ENCODE data around the gene KCNJ12. TPM values are rescaled to one million over a fixed set of nuclear protein-coding genes. Genes with fewer than 3 reads are reported as not detected.

Gene KCNJ12
- total RNA-seq, 2 donors from 2014 or later: 0.52 to 0.99 TPM

- 65 to 72% methylated on average over 5 of the region's 5 CpGs for WGBS, 2 donors
- Histone ChIP-seq H3K4me3 (no peak overlapping the region), H3K36me3 (replicated peaks in 1 of 2; ENCODE audit: insufficient read depth in 1 of 2, low read depth in 2 of 2) (no peaks in the 10 kb centered on the region), H3K4me1 (no peaks in the 10 kb centered on the region), H3K9me3 (no peaks in the 10 kb centered on the region), H3K27ac (no peak overlapping the region), H3K27me3 (no peaks in the 10 kb centered on the region)
- ATAC-seq (no peak), DNase-seq (no peak)
- intact Hi-C loops (cut with DNase I): no loop called here
- TF ChIP-seq POLR2A (IDR thresholded peaks at IDR 0.05) (no peak), CTCF (IDR thresholded peaks at IDR 0.05) (no peak)
Measured at GRCh38 chr17:21357281-21357680, 18.9 kb upstream of the KCNJ12 start.

GRCh38 chr17:21357696-21358656 is 18.2 kb upstream of the KCNJ12 start:
- DNase-seq (no peak), ATAC-seq (no peak)
- Histone ChIP-seq H3K4me1 (no peaks in the 10 kb centered on the region), H3K36me3 (replicated peaks in 1 of 2; ENCODE audit: insufficient read depth in 1 of 2, low read depth in 2 of 2) (no peaks in the 10 kb centered on the region), H3K27ac (no peak overlapping the region), H3K4me3 (no peak overlapping the region), H3K9me3 (no peaks in the 10 kb centered on the region), H3K27me3 (no peaks in the 10 kb centered on the region)
- intact Hi-C loops (cut with DNase I): no loop called here
- 40 to 59% methylated on average over 5 to 10 of the region's 10 CpGs for WGBS, 2 donors
- no peak for TF ChIP-seq POLR2A (IDR thresholded peaks at IDR 0.05)

GRCh38 chr17:21358682-21359482 is 17.3 kb upstream of the KCNJ12 start:
- H3K27ac ChIP-seq: no peak overlapping the region
- no peaks in the 10 kb centered on the region for H3K9me3 ChIP-seq
- H3K36me3 ChIP-seq (replicated peaks in 1 of 2; ENCODE audit: insufficient read depth in 1 of 2, low read depth in 2 of 2): no peaks in the 10 kb centered on the region
- no peaks in the 10 kb centered on the region for H3K4me1 ChIP-seq
- DNase-seq: no peak
- ATAC-seq: no peak
- H3K4me3 ChIP-seq: no peak overlapping the region
- no peak for TF ChIP-seq CTCF (IDR thresholded peaks at IDR 0.05)
- TF ChIP-seq POLR2A (IDR thresholded peaks at IDR 0.05): no peak
- H3K27me3 ChIP-seq: no peaks in the 10 kb centered on the region
- intact Hi-C loops (cut with DNase I): no loop called here
- 49 to 51% methylated on average over 9 to 12 of the region's 12 CpGs for WGBS, 2 donors

GRCh38 chr17:21359483-21359840 is 16.7 kb upstream of the KCNJ12 start:
- no peak overlapping the region for H3K27ac ChIP-seq
- 54 to 70% methylated on average over 8 to 9 of the region's 9 CpGs for WGBS, 2 donors
- no peak for ATAC-seq
- no peak for DNase-seq
- TF ChIP-seq CTCF (IDR thresholded peaks at IDR 0.05): no peak
- no peaks in the 10 kb centered on the region for H3K9me3 ChIP-seq
- H3K36me3 ChIP-seq (replicated peaks in 1 of 2; ENCODE audit: insufficient read depth in 1 of 2, low read depth in 2 of 2): no peaks in the 10 kb centered on the region
- H3K4me1 ChIP-seq: no peaks in the 10 kb centered on the region
- no peaks in the 10 kb centered on the region for H3K27me3 ChIP-seq
- no peak overlapping the region for H3K4me3 ChIP-seq
- intact Hi-C loops (cut with DNase I): no loop called here

- TF ChIP-seq POLR2A (IDR thresholded peaks at IDR 0.05) (no peak), CTCF (IDR thresholded peaks at IDR 0.05) (no peak)
- H3K9me3 ChIP-seq: no peaks in the 10 kb centered on the region
- intact Hi-C loops (cut with DNase I): no loop called here
- H3K27ac ChIP-seq: no peak overlapping the region
- DNase-seq: no peak
- H3K4me1 ChIP-seq: no peaks in the 10 kb centered on the region
- H3K36me3 ChIP-seq (replicated peaks in 1 of 2; ENCODE audit: insufficient read depth in 1 of 2, low read depth in 2 of 2): no peaks in the 10 kb centered on the region
- no peak overlapping the region for H3K4me3 ChIP-seq
- H3K27me3 ChIP-seq: no peaks in the 10 kb centered on the region
- ATAC-seq: no peak
- 44 to 51% methylated on average over 7 of the region's 7 CpGs for whole genome bisulfite sequencing, 2 donors
Measured at GRCh38 chr17:21360048-21360447, 16.1 kb upstream of the KCNJ12 start.
